ENCODE results near the gene PSME4. TPM values are rescaled to one million over a fixed set of nuclear protein-coding genes. Genes with fewer than 3 reads are reported as not detected.
"Not testable (repeated sequence)": the region's sequence is repeated elsewhere in the genome, so short reads cannot be mapped to it uniquely, and the experiment has no call there.

Gene PSME4
- total RNA-seq, 2 donors from 2014 or later = 35.2 to 50.7 TPM

DNA sequence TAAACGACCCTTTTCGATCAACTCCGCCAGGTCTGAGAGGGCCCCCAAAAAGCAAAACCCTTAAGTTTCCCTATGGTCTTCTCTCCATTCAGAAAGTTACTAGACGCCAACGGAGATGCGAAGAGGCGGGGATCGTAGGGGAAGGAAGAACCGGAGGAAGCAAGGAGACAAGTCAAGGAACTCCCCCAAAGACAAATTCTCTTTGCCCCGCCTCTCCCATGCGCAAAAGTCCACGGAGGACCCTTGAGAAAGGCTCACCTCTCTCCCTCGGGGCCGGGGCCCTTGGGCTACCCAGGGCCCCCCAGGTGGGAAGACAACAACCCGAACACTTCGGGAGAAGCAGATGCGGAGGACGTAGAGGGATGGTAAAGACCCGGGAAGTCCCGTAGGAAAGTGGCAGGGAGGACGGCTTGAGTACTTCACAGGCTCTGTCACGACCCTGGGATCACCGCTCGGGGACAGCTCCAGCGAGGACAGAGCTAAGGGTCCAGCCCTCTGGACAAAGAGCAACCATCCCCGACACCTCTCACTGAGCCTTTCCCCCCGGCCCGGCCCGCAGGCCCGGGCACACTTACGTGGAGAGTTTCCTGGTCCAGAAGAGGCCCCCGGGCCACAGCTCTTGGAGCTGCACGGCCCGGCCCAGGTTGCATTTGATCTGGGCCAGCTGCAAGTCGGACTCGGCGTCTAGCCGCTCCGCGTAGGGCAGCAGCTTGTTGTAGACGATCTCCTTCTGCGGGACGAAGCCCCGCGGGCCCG, 647 bp downstream of the PSME4 start:
- intact Hi-C loops (cut with DNase I, micrococcal nuclease) = no loop called here

DNA sequence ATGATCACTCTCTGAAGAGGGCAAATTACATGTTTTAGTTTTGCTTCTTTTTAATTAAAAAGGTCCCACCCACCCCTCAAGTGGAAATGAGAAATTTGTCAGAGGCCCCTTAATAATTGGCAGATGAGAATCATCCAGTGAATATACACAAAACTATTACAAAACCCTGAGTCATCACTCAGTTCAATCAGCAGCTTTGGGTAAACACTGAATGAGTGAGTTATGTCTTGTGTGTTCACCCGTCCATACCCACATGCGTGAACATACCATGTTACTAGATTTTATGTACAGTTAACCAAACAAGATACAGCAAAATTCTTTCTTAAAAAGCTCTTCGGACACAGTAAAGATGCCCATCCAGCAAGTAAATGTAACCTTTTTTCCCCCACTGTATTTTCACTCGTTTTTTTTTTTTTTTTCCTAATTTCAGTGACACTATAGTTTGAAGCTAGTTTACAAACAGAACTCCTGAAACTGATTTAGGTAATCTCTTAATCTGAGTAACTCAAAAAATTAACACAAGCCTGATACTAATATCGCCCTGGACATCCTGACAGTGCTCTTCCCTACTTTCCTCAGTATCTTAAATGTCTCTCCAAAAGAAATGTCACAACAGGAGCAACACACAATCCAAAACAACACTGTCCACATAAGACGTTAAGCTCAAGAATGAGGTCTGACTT, 1.4 kb downstream of the PSME4 start:
- peak; percentile 56 for ATAC-seq
- intact Hi-C loops (cut with DNase I, micrococcal nuclease) = no loop called here
- no peak for DNase-seq

More for the DNA sequence above, 647 bp downstream of the PSME4 start:
- peak; percentile 39 to 57 for DNase-seq
- peak; percentile 61 for ATAC-seq

DNA sequence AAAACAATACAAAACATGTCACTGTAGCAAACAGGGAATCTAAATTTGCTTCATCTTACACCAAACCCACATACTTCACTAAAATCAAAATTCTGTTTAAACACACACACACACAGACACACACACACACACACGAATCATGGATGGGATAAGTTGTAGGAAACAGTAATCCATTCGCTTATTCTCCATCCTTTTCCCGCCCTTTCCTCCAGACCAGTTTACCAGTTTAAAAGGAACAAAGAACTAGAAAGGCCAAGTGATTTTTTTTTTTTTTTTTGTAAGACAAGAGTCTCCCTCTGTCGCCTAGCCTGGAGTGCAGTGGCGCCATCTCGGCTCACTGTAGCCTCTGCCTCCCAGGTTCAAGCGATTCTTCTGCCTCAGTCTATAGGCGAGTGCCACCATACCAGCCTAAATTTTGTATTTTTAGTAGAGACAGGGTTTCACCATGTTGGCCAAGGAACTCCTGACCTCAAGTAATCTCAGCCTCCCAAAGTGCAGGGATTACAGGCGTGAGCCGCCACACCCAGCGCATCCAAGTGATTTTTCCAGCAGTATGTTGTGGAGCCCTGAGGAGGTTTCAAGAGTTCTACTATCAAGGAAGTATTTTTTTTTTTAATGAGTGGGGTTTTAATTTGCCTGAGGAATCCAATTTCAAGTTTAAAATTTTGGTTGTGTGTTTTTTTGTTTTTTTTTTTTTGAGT, 5.7 kb downstream of the PSME4 start:
- intact Hi-C loops (cut with DNase I, micrococcal nuclease) = no loop called here
- DNase-seq = no peak
- ATAC-seq = no peak

DNA sequence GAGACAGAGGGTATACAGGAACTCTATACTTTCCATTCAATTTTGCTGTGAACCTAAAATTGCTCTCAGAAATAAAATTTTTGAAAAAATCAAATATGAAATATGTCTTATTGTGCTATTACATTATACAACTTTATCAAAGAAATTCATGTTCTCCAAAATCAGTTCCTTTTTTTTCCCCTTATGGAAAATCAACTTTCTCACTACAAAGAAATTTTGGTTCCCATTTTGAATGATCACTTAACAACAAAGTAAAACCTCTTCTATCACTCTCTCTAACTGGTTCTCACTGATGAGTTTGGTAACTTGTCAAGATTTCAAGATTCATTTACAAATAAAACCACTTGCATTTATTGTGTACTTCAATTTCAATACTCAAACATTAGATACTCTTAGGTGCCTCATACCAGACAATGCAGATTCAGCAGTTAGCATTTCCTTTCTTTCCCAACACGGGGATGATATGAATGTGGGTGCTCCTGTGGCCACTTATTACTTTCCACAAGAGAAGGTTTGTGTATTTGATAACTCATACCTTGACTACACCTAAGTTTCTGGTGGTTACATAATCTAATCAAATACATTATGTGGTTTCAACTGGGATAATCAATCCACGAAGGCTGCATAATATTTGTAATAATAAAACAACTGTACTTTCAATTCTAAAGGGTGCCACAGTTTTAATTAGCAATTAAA, 6.4 kb downstream of the PSME4 start:
- DNase-seq (no peak), ATAC-seq (no peak)
- intact Hi-C loops (cut with DNase I, micrococcal nuclease) = no loop called here

GRCh38 chr2:53961478-53962216, 9.1 kb downstream of the PSME4 start:
- DNase-seq; intact Hi-C loops (cut with DNase I, micrococcal nuclease): not testable (repeated sequence)
- ATAC-seq = peak; percentile 40

GRCh38 chr2:53960476-53960875, 10.3 kb downstream of the PSME4 start:
- ATAC-seq (no peak), DNase-seq (no peak)
- intact Hi-C loops (cut with DNase I, micrococcal nuclease) = no loop called here

- intact Hi-C loops (cut with DNase I, micrococcal nuclease) = no loop called here
- DNase-seq = no peak
- no peak for ATAC-seq
These were observed 12.3 kb downstream of the PSME4 start for GRCh38 chr2:53958443-53958842.

GRCh38 chr2:53952519-53952918, 18.3 kb downstream of the PSME4 start:
- no peak for DNase-seq
- intact Hi-C loops (cut with DNase I, micrococcal nuclease) = no loop called here
- ATAC-seq = no peak

GRCh38 chr2:53949457-53949856, 21.3 kb downstream of the PSME4 start:
- intact Hi-C loops (cut with DNase I, micrococcal nuclease) = no loop called here
- ATAC-seq = peak; percentile 85
- DNase-seq = no peak

DNA sequence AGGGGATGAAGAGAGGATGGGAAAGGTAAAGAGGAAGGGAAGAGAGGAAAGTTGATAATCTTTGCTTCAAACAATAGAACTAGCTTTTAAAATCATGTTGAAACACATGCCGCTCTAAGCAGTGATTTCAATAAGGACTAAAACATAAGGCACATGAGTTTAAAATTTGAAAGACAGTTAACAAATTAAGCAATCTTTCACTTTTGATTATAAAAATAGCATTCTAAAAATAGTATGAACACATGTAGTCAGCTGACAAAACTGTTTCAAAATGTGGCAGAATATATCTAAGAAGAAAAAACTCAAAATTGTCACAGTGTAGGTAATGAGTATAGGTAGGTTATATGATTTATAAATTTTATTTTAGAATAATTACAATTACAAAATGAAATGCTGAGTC, 25.3 kb downstream of the PSME4 start:
- ATAC-seq (no peak), DNase-seq (no peak)
- intact Hi-C loops (cut with DNase I, micrococcal nuclease) = no loop called here

DNA sequence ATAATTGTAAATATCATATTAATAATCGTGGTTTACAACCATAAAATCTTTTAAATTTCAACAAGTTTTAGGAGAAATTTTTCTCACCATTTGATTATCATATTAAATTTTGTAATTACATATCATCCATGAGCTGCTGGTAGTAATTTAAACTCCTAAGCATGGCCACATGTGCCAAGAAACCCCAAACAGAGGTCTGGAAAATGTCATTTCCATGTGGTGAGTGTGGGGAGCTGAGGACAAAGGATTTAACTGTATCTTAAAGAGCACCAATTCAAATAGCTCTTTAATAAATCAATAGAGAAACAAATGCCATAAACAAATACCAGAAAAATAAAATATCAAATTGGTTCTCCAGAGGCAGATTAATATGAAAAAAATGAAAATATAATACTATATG, 26.3 kb downstream of the PSME4 start:
- intact Hi-C loops (cut with DNase I, micrococcal nuclease) = no loop called here
- ATAC-seq = no peak
- no peak for DNase-seq

- DNase-seq (no peak), ATAC-seq (no peak)
- intact Hi-C loops (cut with DNase I, micrococcal nuclease) = no loop called here
These were observed 28.5 kb downstream of the PSME4 start for GRCh38 chr2:53942280-53942679.

GRCh38 chr2:53941749-53942148, 29.0 kb downstream of the PSME4 start:
- intact Hi-C loops (cut with DNase I, micrococcal nuclease) = no loop called here
- DNase-seq (no peak), ATAC-seq (no peak)

GRCh38 chr2:53939656-53940055, 31.1 kb downstream of the PSME4 start:
- no peak for ATAC-seq
- no peak for DNase-seq
- intact Hi-C loops (cut with DNase I, micrococcal nuclease) = loop anchor here in 1 of 2 donors (10.0 kb wide), 1 partner anchor 65 kb away; no protein-coding TSS in a partner anchor

DNA sequence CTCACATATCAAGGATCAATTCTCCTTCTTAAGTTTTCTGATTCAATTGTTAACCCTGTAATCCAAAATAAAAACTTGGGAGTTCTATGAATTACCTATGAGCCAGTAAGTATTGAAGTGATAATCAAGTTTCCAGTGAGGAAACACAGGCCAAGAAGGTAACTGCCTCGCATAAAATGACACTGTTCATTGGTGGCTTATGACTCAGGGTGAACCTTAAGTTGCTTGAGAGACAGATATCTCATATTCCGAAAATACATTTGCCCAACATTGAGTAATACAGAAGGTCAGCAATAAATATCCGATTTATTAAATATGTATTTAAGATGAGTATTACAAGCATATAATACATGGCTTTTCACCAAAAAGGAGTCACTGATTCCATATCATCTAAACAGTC, 31.9 kb downstream of the PSME4 start:
- ATAC-seq = no peak
- DNase-seq = no peak
- intact Hi-C loops (cut with DNase I, micrococcal nuclease) = loop anchor here in 1 of 2 donors (10.0 kb wide), 1 partner anchor 64 kb away; no protein-coding TSS in a partner anchor

- ATAC-seq (no peak), DNase-seq (no peak)
- intact Hi-C loops (cut with DNase I, micrococcal nuclease) = loop anchor here in 1 of 2 donors (10.0 kb wide), 1 partner anchor 59 kb away; no protein-coding TSS in a partner anchor
These were observed 37.5 kb downstream of the PSME4 start for GRCh38 chr2:53933329-53933728.

GRCh38 chr2:53926321-53926720, 44.5 kb downstream of the PSME4 start:
- ATAC-seq; DNase-seq; intact Hi-C loops (cut with DNase I, micrococcal nuclease): not testable (repeated sequence)

- ATAC-seq (no peak), DNase-seq (no peak)
- intact Hi-C loops (cut with DNase I, micrococcal nuclease) = no loop called here
These were observed 57.1 kb downstream of the PSME4 start for GRCh38 chr2:53913721-53914120.
